Measurements from ENCODE around the gene WEE2.
A peak's percentile ranks its signal among the peaks of the same experiment; 100 is the strongest.
"Not testable (repeated sequence)": the region's sequence is repeated elsewhere in the genome, so short reads cannot be mapped to it uniquely, and the experiment has no call there.

The WEE2 gene

GRCh38 chr7:141715794-141716689 lies 7.9 kb downstream of the WEE2 start:
- no peak for DNase-seq

- DNase-seq: no peak
Measured at GRCh38 chr7:141717450-141717849, 9.3 kb downstream of the WEE2 start.

DNA sequence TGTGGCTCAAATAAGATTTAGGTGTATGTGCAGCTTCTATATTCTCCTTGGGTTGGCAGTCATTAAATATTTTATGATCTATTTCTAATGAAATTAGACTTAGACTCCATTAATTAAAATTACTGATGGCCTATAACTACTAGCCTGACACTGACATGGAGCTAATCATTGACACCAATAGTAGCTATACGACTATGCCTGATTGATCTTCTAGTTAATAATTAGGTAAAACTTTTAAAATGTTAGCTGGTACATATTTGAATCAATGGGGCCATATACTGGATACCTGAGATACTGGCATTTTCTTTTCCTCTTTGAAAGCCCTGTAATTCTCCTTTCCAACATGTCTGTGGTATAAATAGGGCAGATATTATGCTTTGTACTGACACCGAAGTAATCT lies 14.4 kb downstream of the WEE2 start:
- no peak for DNase-seq

GRCh38 chr7:141729020-141729419 lies 20.9 kb downstream of the WEE2 start:
- no peak for DNase-seq

GRCh38 chr7:141731476-141732149 lies 23.5 kb downstream of the WEE2 start:
- DNase-seq: no peak

- DNase-seq: no peak
Measured at GRCh38 chr7:141737118-141737835, 29.1 kb downstream of the WEE2 start.

- peak; percentile 97 for DNase-seq
Measured at GRCh38 chr7:141737836-141738591, 29.9 kb downstream of the WEE2 start, which contains the start of gene SSBP1. SSBP1 (plus strand) TSS chr7:141738358; CDS start chr7:141739167, 809 bp downstream.

GRCh38 chr7:141738592-141739013 lies 30.4 kb downstream of the WEE2 start:
- no peak for DNase-seq

DNA sequence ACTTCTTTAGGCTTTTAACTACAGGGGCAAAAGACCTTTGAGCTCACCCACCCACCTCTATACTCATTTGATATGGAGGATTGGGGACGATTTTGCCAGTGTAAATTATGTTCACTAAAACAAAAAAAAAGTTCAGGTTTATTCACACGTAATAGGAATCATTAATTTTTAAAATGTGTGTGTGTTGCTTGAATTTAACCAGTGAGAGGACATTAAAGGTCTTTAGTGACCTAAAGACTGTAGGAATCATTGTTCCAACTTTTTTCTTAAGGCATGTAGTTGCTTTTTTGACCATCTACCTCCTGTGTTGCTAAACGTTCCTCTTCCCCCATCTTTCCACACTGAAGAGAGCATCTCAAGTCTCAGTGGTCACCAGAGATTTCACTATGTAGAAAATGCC lies 31.1 kb downstream of the WEE2 start:
- no peak for DNase-seq

DNA sequence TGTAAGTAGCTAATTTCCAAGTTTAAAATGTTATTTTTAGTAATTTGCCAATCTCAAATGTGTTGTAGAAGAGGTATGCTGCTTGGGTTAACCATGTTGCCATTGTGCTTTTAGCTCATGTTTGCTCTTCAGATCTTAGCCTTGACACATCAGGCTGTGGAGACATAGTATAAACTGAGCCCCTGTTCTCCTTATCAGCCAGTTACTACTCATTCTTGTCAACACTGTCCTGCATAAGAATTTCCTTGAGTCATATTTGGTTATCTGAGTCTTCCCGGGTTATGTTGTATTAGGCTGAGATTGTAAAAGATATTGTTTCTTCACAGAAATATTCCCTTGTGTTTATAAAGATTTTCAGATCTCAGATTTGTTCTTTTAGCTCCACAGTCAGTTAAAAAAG lies 34.1 kb downstream of the WEE2 start:
- DNase-seq: no peak

DNA sequence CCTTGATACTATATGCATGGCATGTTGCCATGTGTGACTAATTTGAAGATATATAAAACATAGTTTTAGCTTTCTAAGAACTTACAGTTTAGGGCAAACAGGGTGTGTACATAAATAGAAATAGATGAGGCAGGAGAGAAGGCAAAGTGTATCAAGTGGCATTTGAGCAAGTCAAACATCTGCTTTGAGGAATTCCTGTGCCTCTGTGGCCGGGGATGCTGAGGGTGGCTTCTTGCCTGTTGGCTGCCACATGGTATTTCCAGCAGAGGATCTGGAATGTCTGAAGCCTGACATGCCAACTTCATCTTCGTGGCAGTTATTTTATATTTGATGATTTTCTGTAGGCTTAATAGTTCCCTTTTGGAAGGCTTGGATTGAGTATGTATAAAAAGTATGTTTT lies 36.0 kb downstream of the WEE2 start:
- DNase-seq: no peak

GRCh38 chr7:141748396-141748795 lies 40.2 kb downstream of the WEE2 start:
- DNase-seq: no peak

DNA sequence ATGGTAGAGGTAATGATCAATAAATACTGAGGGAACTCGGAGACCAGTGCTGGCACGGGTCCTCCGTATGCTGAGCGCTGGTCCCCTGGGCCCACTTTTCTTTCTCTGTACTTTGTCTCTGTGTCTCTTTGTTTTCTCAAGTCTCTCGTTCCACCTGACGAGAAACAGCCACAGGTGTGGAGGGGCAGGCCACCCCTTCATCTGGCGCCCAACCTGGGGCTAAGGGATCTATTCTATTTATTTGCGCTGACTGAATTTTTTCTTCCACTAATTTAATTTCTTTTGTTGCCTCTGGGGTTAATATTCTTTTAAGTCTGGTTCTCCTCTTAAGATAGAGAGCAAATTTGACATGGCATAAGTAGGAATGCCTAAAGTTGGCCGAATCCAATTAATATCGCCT lies 43.8 kb downstream of the WEE2 start:
- DNase-seq: not testable (repeated sequence)

DNA sequence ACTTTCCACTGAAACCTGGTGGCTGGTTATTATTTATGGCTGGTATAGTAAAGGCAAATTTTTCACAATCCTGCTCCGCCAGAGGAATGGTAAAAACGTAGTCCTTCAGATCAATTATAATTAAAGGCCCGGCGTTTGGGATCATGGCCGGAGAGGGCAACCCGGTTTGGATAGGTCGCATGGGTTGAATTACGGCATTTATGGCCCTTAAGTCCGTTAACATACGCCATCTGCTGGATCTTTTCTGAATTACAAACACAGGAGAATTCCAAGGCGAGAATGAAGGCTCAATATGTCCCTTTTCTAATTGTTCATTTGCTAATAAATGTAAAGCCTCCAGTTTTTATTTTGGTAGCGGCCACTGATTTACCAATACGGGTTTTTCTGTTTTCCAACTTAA lies 44.5 kb downstream of the WEE2 start:
- no peak for DNase-seq

GRCh38 chr7:141754939-141755338 lies 46.8 kb downstream of the WEE2 start:
- DNase-seq: peak; percentile 34

- DNase-seq: no peak
Measured at GRCh38 chr7:141763797-141764196, 55.6 kb downstream of the WEE2 start, which contains the start of gene TAS2R3. TAS2R3 (plus strand) TSS chr7:141764097; CDS start chr7:141764159, 62 bp downstream.

GRCh38 chr7:141770083-141770583 lies 62.0 kb downstream of the WEE2 start:
- not testable (repeated sequence) for DNase-seq

DNA sequence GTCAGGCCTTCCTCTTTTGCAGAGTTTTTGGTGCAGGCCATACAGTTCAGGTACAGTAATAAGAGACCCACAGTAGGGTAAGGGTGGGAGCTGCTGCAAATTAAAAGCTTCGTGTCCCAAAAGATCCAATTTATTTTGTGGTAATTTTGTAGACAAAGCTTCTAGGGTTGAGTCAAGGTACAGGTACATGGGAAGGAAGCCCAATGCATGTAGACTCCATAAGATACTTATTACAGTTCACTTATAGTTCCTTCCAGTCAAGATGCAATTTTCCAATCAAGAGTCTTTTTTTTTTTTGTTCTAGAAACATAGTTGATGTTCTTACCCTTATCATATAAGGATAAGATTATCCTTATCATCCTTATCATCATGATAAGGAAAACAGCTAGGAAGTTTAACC lies 68.2 kb downstream of the WEE2 start, which contains the start of gene TAS2R4:
TAS2R4 (plus strand) TSS at position 301 of the 400 bp plus-strand sequence. CDS start 1,815 bp downstream, outside the sequence.
- no peak for DNase-seq
